Thyroid gland (tissue), 4 donors: ENCODE data around the gene ADARB2.
"Not testable (repeated sequence)": the region's sequence is repeated elsewhere in the genome, so short reads cannot be mapped to it uniquely, and the experiment has no call there.

Experiments used
- CTCF ChIP-seq, 6 experiments: fragments of 200-600 bp in 3 of 6; fragments of 450-650 bp in 3 of 6; sonication (generic) in 3 of 6; IDR thresholded peaks; one replicate each; pipeline ENCODE4 v1.5.1; 2016 to 2019; ENCODE audit warnings: antibody characterized with exemption in 6 of 6, mild to moderate bottlenecking in 2 of 6, inconsistent platforms in 1 of 6, moderate library complexity in 1 of 6
- POLR2A ChIP-seq, 2 donors: fragments of 450-650 bp; IDR thresholded peaks; one replicate each; pipeline ENCODE4 v1.6.1; 2017; ENCODE audit warnings: antibody characterized with exemption in 2 of 2, mild to moderate bottlenecking in 2 of 2, moderate library complexity in 1 of 2

DNA sequence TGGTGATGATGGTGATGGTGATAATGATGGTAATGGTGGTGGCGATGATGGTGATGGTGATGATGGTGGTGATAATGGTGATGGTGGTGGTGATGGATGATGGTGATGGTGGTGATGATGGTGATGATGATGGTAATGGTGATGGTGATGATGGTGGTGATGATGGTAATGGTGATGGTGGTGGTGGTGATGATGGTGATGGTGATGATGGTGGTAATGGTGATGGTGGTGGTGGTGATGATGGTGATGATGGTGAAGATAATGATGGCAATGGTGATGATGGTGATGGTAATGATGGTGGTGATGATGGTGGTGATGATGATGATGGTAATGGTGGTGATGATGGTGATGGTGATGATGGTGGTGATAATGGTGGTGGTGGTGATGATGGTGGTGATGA is 517.5 kb downstream of the ADARB2 start:
- not testable (repeated sequence) for TF ChIP-seq CTCF, POLR2A (IDR thresholded peaks at IDR 0.05)
